ENCODE data around the gene CHMP4A. TPM values are rescaled to one million over a fixed set of nuclear protein-coding genes. Genes with fewer than 3 reads are reported as not detected.
"Not testable (repeated sequence)": the region's sequence is repeated elsewhere in the genome, so short reads cannot be mapped to it uniquely, and the experiment has no call there.

CHMP4A gene
- total RNA-seq, 1 donor from 2014 or later, result 96.5 TPM

DNA sequence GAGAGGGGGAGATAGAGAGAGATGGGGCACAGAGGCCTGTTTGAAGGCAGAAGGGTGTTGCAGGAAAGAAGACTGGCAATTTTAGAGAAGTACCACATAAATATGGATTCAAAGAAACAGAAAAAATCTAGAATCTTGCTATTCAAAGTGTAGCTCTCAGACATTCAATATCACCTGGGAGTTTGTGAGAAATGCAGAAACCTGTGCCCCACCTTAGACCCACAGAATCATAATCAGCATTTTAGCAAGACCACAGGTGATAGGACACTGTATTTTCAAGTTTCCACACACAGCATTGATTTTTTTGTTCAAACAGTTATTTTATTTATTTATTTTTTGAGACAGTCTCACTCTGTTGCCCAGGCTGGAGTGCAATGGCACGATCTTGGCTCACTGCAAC lies 15.6 kb upstream of the CHMP4A start:
- intact Hi-C loops (cut with micrococcal nuclease), result no loop called here

DNA sequence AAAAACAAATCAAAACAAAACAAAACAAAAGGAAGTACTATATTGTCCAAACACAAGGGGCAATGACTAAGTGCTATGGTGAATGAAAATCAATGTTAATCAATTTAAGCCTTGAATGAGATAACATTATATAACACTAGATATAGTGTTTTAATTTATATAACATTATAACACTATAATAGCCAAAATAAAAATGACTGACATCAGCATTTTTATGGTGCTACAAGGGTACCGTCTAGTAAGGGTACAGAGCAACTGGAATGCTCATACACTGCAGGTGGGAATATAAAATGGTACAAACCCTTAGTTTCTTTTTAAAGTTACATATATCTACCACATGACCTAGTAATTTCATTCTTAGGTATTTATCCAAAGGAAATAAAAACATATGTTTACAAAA lies 13.2 kb upstream of the CHMP4A start:
- intact Hi-C loops (cut with micrococcal nuclease), result no loop called here

DNA sequence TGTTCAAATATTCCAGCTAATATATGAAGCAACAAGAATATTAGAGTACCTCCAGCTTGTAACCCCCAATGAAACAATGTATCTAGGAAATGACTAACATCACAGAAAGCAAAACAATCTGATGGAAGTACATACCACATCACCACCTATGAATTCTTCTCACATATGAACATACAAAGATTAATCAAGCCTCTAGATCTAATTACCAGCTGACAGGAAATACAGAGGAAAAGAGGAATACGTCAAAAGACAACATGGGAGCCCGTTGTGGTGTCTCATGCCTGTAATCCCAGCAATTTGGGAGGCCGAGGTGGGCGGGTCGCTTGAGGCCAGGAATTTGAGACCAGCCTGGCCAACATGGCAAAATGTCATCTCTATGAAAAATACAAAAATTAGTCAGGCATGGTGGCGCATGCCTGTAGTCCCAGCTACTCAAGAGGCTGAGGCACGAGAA lies 11.4 kb upstream of the CHMP4A start:
- intact Hi-C loops (cut with micrococcal nuclease), result no loop called here

DNA sequence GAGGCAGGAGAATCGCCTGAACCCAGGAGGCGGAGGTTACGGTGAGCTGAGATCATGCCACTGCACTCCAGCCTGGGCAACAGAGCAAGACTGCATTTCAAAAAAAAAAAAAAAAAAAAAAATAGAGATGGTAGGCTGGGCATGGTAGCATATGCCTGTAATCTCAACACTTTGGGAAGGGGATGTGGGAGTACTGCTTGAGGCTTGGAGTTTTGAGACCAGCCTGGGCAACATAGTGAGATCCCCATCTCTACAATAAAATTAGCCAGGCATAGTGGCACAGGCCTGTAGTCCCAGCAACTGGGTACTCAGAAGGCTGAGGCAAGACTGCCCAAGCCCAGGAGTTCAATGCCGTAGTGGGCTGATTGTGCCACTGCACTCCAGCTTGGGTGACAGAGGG lies 9.7 kb upstream of the CHMP4A start:
- intact Hi-C loops (cut with micrococcal nuclease), result not testable (repeated sequence)

DNA sequence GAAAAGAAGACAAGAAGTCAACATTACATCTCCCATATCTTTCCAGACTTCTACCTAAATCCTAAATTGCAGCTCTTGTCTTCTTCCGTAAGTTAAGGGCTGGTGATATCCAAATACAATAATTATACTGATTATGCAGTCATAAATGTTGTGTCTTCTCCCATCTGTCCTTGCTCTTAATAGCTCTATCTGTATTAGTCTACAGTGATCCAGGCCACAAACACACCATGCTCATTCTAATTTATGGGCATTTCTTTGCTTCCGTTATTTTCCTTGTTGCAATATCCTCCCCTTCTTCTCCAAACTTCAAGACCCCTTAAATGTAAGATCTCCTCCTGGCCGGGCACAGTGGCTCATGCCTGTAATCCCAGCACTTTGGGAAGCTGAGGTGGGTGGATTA lies 6.2 kb upstream of the CHMP4A start:
- intact Hi-C loops (cut with micrococcal nuclease), result loop anchor here (10.0 kb wide), 1 partner anchor 455 kb away; no protein-coding TSS in a partner anchor

DNA sequence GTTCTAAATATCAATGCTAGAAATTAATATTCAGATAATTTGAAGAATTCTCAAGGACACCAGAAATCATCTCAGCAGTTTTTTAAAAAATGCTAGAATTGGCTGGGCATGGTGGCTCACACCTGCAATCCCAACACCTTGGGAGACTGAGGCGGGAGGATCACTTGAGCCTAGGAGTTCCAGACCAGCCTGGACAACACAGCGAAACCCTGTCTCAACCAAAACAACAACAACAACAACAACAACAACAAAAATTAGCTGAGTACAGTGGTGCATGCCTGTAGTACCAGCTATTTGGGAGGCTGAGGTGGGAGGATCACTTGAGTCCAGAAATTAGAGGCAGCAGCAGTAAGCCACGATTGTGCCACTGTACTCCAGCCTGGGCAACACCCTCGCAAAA lies 5.8 kb upstream of the CHMP4A start:
- intact Hi-C loops (cut with micrococcal nuclease), result loop anchor here (10.0 kb wide), 1 partner anchor 456 kb away; no protein-coding TSS in a partner anchor

DNA sequence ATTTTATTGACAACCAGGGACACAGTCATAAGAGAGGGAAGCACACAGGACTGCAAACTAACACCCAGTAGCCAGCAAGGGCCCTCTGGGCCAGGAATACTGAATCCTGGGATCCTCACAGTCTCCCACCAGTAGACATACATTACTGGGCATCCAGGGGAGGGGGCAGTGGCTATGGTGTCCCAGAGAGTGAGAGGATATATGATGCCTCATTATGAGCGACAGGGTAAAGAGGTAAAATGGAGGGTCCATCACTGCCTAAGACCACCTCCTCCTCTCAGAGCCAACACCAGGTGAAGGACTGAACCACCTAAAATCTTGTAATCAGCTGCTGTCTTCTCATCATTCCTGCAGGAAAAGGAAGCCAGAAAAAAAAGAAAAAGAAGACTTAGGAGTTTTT lies 3.6 kb upstream of the CHMP4A start:
- intact Hi-C loops (cut with micrococcal nuclease), result loop anchor here (1.0 to 10.0 kb wide), 8 partner anchors 15 to 458 kb away; partner anchors contain the start of genes GMPR2, NEDD8, RABGGTA and RNF31

DNA sequence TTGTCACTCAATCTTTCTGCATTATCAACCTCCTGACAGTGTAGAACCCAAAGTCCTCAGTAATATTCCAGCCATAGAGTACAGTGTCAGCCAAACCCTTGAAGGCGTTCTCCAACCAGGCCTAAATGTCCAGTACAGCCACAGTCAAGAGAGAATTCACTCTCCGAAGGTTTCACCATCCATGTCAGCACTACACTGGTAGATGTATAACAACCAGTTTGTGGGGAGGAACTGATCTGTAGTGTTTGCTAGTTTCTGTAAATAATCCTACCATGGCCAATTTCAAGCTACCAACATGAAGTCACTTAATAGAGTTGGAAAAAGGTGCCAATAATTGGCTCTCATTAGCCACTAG lies 3.0 kb upstream of the CHMP4A start:
- intact Hi-C loops (cut with micrococcal nuclease), result loop anchor here (1.0 to 10.0 kb wide), 8 partner anchors 16 to 458 kb away; partner anchors contain the start of genes GMPR2, NEDD8, RABGGTA and RNF31

DNA sequence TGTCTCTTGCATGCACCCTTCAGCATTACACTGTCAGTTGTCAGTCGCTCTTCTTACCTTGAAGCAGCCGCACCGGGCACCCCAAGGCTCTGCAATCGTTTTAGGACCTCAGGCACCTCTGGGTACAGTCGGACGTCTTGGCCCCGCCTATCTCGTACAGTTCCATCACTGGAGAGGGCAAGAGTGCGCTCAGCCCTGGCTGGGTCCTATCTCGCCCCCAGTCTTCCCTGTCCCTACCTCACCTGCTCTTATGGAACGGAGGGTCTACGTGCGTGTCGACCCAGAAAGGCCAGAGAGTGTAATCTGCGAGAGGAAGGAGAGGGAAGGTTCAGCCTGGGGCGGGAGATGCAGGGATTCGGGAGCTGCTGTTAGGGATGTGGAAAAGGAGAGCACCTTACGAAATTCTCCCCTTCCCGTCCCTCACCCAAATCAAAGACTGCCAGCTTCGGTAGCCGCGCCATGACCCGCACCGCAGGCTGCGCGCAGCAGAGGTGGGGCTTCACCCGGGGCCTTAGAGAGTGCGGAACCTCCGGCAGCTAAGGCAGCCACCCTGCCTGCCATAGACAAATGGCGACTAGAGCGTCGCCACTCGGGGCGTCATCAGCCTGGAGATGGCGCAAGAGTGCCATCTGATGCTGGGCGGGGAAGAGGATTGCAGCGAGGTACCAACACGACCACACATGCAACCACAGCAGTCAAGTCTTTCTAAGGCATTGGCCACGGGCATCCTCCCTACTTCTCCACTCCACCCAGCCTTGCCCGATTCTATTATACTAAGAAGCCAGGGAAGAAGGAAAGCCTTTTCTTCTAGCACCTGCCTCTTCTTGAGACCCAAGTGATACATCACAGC lies 2.4 kb upstream of the CHMP4A start, which contains the start of gene MDP1:
Gene MDP1, minus strand, starts transcription at position 572 of the 850 bp plus-strand sequence. Its CDS starts 111 bp downstream, at position 461.
- intact Hi-C loops (cut with micrococcal nuclease), result loop anchor here (1.0 to 10.0 kb wide), 8 partner anchors 17 to 459 kb away; partner anchors contain the start of genes GMPR2, NEDD8, RABGGTA and RNF31

DNA sequence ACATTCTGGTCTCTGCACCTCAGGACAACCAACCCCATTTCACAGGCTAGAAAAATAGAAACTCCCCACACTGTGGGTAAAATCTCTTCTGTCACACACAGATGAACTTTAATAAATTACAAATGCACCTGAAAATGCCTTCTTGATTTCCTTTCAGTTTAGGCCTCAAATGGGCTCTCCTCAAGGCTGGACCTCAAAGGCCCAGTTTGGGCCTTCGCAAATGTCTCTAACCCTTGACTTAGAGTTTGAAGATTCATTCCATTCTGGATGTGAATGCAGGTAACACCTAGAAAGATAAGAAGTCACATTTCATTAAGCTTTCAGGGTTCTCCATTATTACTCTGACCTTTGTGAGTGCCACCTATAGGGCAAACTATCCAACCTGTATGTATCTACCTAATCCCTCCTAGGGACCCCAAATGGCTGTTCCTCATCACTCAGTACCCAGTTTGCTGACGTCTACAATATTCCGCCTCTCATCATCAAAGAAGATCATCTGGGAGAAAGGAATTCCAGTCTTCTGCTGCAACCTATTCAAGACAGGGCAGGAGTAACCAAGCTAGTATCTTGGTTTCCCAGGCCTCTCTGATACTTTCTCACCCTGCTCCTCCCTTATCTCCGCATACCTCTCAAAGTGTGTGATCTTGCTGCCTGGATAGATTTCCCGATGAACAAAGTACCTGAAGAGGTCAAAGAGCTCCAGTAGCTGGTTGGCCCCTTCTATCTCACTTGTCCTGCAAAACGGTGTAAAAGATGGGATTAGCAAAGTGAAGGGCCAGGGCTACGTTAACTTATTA lies 776 bp upstream of the CHMP4A start:
- intact Hi-C loops (cut with micrococcal nuclease), result loop anchor here (1.0 to 10.0 kb wide), 11 partner anchors 19 to 892 kb away; partner anchors contain the start of genes DCAF11, DHRS1, EMC9 and IPO4

DNA sequence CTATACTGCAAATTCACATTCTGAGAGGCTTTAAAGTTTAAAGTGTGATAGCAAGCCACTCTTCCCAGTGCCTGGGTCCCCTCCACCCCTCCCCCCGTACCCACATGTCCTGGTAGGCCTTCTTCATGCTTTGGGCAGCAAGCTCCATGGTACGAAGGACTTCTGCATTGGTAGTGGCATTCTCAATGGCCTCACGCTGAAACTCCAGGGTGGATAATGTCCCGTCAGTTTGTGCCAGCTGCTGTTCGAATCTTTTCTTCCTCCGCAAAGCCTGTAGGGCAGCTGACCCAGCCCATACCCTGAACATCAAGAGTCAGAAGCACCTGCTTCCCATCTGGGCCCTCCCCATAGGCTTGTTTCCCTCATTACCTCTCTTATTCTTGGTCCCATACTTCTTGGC lies 2.0 kb downstream of the CHMP4A start:
- intact Hi-C loops (cut with micrococcal nuclease), result loop anchor here (5.0 to 10.0 kb wide), 2 partner anchors 463 to 889 kb away; partner anchors contain the start of gene PABPN1

DNA sequence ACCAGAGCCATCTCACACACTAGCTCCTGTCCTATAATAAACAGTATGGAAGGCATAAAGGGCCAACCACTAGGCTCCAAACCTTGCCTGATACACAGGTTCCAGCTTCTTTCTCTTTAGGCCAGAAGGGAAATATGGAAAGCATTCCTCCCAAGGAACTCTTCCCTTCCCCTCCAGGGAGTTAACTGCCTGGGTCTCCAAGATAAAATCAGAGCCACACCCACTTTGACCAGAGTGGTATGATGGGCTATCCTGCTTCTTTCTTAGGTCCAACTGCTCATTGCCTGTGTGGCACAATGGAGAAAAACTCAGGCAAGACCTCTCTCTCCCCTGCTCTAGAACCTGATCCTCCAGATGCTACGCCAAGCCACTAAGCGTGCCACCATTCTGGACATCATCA lies 5.7 kb downstream of the CHMP4A start:
- intact Hi-C loops (cut with micrococcal nuclease), result no loop called here

DNA sequence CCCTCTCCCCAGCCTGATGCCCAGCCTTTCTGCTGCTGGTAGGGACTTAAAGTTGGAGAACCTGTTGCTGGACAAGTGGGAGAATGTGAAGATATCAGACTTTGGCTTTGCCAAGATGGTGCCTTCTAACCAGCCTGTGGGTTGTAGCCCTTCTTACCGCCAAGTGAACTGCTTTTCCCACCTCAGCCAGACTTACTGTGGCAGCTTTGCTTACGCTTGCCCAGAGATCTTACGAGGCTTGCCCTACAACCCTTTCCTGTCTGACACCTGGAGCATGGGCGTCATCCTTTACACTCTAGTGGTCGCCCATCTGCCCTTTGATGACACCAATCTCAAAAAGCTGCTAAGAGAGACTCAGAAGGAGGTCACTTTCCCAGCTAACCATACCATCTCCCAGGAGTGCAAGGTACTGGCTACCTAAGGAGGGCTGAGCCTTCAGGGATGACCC lies 6.2 kb downstream of the CHMP4A start:
- intact Hi-C loops (cut with micrococcal nuclease), result no loop called here

DNA sequence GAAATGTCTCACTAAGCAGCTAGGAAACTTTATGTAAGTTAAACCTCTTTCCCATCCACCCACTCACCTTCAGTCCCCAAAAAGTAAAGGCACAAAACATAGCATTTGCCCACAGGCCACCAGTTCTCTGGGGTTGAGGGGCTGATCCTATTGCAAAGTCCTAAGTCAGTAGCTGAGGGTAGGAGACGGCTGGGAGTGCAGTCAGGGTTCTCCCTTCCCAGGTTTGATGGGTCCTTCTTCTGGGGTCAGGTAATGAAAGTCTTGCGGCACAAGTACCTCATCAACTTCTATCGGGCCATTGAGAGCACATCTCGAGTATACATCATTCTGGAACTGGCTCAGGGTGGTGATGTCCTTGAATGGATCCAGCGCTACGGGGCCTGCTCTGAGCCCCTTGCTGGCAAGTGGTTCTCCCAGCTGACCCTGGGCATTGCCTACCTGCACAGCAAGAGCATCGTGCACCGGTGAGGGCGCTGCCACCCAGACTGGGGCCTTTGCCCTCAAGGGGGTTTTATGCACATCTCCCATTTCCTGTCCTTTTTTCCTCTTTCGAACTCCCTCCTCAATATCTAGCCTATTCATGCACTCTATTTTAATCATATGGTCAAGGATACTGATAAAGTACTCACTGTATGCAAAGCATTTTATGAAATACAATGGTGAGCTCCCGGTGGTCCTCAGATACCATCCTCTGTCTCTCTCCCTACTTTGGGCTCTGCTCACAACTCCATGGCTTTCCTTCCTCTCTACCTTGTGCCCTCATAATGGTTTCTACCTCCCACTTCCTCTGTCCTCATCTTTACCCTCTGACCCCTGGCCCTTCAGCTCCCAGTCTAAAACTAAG lies 6.8 kb downstream of the CHMP4A start:
- intact Hi-C loops (cut with micrococcal nuclease), result no loop called here

DNA sequence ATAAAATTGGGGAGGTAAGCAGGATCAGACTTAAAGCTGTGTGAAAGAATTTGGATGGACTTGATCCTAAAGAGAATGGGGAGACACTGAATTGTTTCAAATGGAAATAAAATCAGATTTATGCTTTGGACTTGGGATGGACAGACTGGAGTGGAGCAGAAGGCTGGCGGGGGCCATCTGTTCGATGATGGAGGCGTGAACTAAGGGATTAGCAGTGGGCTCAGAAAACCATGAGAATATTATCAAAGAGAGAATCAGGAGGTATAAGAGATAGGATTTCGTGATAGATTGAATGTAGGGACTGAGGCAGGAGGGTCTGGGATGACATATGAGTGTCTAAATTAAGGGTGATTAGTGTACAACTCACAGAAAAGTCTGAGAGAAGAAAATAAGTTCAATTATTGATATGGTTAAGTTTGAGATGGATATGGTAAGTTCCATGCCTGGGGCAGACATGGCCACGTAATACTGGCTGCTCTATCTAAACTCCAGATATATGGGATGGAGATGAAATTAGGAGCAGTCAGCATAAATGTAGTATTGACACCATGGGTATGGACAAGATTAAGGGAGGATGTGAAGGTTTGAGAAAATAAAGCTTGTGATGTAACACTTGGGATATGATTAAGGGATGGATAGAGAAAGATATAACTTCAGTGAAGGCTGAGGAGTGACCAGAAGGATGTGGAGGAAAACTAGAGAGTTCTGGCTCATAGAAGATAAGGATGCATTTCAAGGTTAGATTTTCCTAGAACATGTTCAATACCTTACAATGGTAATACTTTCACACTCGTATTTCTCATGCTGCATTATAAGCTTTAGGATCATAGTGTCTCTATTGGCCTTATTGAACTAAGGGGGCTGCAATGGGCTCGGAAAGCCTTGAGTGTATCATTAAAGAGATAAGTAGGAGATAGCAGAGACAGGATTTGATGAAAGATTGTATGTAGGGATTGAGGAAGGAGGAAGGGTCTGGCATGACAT lies 8.8 kb downstream of the CHMP4A start:
- intact Hi-C loops (cut with micrococcal nuclease), result no loop called here

DNA sequence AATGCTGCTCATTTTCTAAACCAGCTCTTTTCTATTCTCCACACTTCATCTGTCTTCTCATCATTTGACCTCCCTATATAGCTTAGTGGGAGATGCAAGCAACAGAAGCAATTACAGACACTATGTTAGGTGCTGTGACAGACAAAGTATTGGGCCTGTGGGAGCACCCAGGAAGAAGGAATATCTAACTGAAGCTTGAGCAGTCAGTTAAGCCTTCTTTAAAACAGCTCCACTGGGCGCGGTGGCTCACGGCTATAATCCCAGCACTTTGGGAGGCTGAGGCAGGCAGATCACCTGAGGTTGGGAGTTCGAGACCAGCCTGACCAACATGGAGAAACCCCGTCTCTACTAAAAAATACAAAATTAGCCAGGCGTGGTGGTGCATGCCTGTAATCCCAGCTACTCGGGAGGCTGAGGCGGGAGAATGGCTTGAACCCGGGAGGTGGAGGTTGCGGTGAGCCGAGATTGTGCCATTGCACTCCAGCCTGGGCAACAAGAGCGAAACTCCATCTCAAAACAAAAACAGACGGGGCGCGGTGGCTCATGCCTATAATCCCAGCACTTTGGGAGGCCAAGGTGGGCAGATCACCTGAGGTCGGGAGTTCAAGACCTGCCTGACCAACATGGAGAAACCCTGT lies 9.9 kb downstream of the CHMP4A start:
- intact Hi-C loops (cut with micrococcal nuclease), result not testable (repeated sequence)

DNA sequence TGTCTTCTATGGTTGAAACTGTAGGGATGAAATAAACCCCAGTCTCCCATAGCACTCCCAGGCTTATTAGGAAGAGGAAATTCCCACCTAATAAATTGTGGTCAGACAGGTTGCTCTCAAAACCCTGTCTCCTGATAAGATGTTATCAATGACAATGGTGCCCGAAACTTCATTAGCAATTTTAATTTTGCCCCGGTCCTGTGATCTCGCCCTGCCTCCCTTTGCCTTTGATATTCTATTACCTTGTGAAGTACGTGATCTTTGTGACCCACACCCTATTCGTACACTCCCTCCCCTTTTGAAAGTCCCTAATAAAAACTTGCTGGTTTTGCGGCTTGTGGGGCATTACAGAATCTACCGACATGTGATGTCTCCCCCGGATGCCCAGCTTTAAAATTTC lies 10.8 kb downstream of the CHMP4A start:
- intact Hi-C loops (cut with micrococcal nuclease), result not testable (repeated sequence)

DNA sequence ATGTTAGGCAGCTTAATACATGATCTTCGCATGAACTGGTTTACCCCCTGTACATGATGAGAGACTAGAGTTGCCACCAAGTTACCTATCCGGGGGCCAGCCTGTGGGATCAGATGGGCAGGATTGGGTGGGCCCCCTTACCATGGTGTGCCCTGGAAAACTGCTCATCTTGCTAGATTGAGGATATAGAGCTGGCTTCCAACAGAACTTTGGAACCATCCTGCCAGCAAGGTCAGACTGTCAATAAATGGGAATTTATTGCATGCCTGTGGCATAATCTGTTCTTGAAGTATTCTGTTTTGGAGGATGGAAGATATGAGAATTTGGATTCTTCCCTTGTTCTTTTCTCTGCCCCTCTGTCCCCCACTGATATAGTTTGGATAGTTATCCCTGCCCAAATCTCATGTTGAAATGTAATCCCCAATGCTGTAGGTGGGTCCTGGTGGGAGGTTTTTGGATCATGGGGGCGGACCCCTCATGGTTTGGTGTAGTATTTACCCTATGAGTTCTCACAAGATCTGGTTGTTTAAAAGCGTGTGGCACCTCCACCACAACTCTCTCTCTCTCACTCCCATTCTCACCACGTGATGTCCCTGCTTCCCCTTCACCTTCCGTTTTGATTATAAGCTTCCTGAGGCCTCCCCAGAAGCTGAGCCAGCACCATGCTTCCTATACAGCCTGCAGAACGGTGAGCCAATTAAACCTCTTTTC lies 14.3 kb downstream of the CHMP4A start:
- intact Hi-C loops (cut with micrococcal nuclease), result loop anchor here (5.0 kb wide), 1 partner anchor 647 kb away; the partner anchor contains the start of gene ZFHX2
